Effector memory CD4-positive, alpha-beta T cell (primary cell): Measurements from ENCODE around the gene ZNF398.
A peak's percentile ranks its signal among the peaks of the same experiment; 100 is the strongest.

ENCODE experiments used
- DNase-seq, 3 donors: peaks; one replicate each; pipeline ENCODE4 v3.0.0-alpha.2; 2020
- H3K27ac ChIP-seq: 2 replicates; pipeline ENCODE4 v1.7.0; 2013; ENCODE audit warnings: mild to moderate bottlenecking, low read length, moderate library complexity; ENCODE audit not compliant: insufficient read depth, poor library complexity, severe bottlenecking
- H3K27me3 ChIP-seq: replicated peaks from 2 replicates; pipeline ENCODE4 v1.7.0; 2013; ENCODE audit warnings: mild to moderate bottlenecking, low read length; ENCODE audit not compliant: insufficient read depth, control insufficient read depth, poor library complexity, severe bottlenecking
- H3K36me3 ChIP-seq: 2 replicates; pipeline ENCODE4 v1.7.0; 2013; ENCODE audit warnings: mild to moderate bottlenecking, low read length, moderate library complexity; ENCODE audit not compliant: control insufficient read depth, insufficient read depth
- H3K4me1 ChIP-seq: 2 replicates; pipeline ENCODE4 v1.7.0; 2013; ENCODE audit warnings: low read length, mild to moderate bottlenecking; ENCODE audit not compliant: control insufficient read depth, insufficient read depth, poor library complexity, severe bottlenecking
- H3K4me3 ChIP-seq: 2 replicates; pipeline ENCODE4 v1.7.0; 2013; ENCODE audit warnings: low read length, low read depth, mild to moderate bottlenecking; ENCODE audit not compliant: insufficient read depth, poor library complexity, severe bottlenecking
- H3K9me3 ChIP-seq: 2 replicates; pipeline ENCODE4 v1.7.0; 2013; ENCODE audit warnings: mild to moderate bottlenecking, low read length, moderate library complexity; ENCODE audit not compliant: control insufficient read depth

Gene ZNF398

DNA sequence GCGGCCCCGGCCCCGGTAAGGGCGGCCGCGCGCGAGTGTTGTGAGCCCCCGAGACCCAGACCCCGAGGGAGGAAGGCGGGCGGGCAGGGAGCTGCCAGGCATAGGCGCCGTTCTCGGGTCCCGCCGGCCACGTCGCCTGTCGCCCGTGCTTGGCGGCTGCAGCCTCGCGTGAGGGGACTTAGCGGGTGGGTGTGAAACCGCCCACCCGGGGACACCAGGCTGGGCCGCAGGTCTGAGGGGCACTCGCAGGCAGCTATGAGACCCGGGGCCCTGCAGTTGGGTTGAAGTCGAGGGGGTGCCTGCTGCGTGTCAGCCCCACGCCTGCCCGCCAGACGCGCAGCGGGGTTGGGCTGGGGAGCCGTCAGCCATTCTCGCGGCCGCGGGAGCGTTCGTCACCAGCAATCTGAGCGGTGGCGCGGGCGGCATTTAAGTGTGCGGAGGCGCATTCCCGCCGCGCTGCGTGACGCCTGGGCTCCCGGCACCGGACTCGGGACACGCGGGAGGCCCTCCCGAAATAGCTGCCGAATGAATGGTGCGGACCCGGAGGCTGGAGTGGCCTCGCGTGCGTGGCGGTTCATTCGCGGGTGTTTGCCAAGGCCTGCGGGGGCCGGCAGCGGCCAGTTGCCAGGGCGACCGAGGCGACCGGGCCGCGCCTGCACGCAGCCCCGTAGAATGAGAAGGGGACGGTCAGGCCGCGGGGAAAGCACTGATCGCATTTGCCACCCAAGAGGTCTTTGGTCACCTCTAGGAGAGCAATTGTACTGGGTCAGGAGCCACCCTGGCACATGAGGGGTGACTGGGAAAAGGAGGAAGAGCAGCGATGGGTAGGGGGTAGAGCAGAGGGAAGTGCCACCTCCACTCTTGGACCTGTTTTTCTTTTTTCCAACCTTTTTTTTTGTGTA lies 750 bp downstream of the ZNF398 start:
- no peaks in the 10 kb centered on the region for H3K36me3 ChIP-seq
- peak overlapping the region; percentile 74 for H3K27ac ChIP-seq
- peak overlapping the region; percentile 79 for H3K4me3 ChIP-seq
- peak; percentile 41 to 58 (median 49) for DNase-seq
- no peaks in the 10 kb centered on the region for H3K27me3 ChIP-seq
- no peaks in the 10 kb centered on the region for H3K9me3 ChIP-seq
- peaks cover 12% of the 10 kb centered on the region for H3K4me1 ChIP-seq

DNA sequence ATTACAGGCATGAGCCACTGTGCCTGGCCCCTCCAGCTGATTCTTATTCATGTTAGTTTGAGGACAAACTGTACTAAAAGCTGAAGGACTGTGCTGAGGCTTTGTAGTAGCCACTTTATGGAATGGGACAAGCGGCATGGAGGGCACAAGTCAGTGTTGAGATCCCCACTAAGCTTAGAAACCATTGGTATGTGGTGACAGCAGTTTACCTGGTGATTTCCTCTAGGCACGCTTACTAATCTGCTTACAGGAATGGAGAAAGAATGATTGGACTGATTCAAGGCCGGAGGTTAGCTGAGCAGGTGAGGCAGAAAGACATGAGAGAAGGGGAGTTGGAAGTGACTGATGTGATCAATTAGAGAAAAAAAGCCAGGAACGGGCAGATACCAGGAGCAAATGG lies 3.7 kb downstream of the ZNF398 start:
- Histone ChIP-seq H3K4me1 (peaks cover 6% of the 10 kb centered on the region), H3K27ac (no peak overlapping the region), H3K9me3 (no peaks in the 10 kb centered on the region), H3K4me3 (no peak overlapping the region), H3K36me3 (peaks cover 11% of the 10 kb centered on the region), H3K27me3 (no peaks in the 10 kb centered on the region)
- no peak for DNase-seq

DNA sequence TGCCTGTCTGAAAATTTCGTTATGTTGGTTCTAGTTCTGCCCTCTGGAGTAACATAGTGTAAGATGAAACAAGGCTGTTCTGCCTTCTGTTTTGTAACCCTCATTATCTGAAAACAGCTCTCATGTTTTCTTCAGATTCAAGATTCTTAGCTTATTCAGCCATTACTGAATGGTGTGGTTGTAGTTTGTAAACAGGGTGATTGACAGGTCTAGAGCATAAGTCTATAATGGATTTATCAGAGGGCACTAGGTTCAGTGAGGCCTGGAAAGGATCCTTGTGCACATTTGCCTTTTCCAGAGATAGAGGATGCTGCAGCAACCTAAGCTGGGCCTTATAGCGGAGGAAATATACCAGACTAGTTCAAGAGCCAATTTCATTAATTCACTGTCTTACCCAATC lies 6.1 kb downstream of the ZNF398 start:
- no peak for DNase-seq
- peaks cover 12% of the 10 kb centered on the region for H3K36me3 ChIP-seq
- H3K27ac ChIP-seq = no peak overlapping the region
- H3K4me3 ChIP-seq = no peak overlapping the region
- H3K27me3 ChIP-seq = no peaks in the 10 kb centered on the region
- peaks cover 3% of the 10 kb centered on the region for H3K4me1 ChIP-seq
- H3K9me3 ChIP-seq = no peaks in the 10 kb centered on the region

DNA sequence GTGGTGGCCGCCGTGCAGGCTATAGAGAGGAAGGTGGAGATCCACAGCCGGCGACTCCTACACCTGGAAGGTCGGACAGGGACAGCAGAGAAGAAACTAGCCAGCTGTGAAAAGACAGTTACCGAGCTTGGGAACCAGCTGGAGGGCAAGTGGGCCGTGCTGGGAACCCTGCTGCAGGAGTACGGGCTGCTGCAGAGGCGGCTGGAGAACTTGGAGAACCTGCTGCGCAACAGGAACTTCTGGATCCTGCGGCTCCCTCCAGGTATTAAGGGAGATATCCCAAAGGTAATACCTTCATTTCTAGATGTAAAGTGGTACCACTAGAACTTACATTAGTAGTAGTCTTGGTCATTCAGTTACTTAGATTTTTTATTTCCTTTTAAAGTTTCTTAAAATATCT lies 6.8 kb downstream of the ZNF398 start:
- peaks cover 12% of the 10 kb centered on the region for H3K36me3 ChIP-seq
- H3K27me3 ChIP-seq = no peaks in the 10 kb centered on the region
- H3K4me3 ChIP-seq = no peak overlapping the region

DNA sequence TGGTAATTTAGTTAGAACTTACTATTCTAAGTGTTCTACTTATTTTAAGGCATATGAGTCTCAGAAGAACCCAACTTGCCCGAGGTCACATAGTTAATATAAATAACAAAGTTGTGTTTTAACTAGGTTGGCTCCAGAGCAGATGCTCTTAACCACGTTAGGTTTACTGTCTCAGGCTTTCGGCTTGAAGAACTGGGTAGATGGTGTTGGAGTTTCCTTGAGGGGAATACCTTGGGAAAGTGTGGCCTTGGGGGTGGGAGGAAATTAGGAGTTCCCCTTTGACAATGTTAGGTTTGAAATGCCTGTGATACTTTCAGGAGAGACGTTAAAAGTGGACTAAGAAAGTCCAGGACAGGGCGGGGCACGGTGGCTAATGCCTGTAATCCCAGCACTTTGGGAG lies 9.6 kb downstream of the ZNF398 start:
- peaks cover 18% of the 10 kb centered on the region for H3K36me3 ChIP-seq
- no peak overlapping the region for H3K27ac ChIP-seq
- no peak overlapping the region for H3K4me3 ChIP-seq
- no peaks in the 10 kb centered on the region for H3K4me1 ChIP-seq
- no peaks in the 10 kb centered on the region for H3K9me3 ChIP-seq
- no peaks in the 10 kb centered on the region for H3K27me3 ChIP-seq
- no peak for DNase-seq

More for the DNA sequence above, 6.8 kb downstream of the ZNF398 start:
- Histone ChIP-seq H3K27ac (no peak overlapping the region), H3K9me3 (no peaks in the 10 kb centered on the region), H3K4me1 (no peaks in the 10 kb centered on the region)
- no peak for DNase-seq

DNA sequence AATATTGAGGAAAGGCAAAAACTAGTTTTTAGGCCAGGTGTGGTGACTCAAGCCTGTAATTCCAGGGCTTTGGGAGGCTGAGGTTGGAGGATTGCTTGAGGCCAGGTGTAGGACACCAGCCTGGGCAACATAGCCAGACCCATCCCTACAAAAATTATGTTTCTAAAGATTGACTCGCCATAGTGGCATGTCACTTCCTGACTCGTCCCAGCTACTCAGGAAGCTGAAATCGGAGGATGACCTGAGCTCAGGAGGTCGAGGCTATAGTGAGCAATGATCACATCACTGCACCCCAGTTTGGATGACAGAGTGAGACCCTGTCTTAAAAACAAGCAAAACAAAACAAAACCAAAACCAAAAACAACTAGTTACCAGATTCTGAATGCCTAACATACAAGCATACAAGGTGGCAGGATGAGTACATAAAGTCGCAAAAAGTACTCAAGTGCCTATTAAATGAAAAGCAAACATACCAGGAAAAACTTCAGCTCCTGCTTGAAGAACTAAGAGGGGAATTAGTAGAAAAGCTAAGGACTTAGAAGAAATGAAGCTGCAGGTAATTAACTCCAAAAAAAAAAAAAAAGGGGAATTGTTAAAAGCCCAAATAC lies 14.1 kb downstream of the ZNF398 start:
- DNase-seq = no peak
- Histone ChIP-seq H3K27me3 (no peaks in the 10 kb centered on the region), H3K4me1 (no peaks in the 10 kb centered on the region), H3K27ac (no peak overlapping the region), H3K9me3 (no peaks in the 10 kb centered on the region), H3K36me3 (peaks cover 10% of the 10 kb centered on the region), H3K4me3 (no peak overlapping the region)

DNA sequence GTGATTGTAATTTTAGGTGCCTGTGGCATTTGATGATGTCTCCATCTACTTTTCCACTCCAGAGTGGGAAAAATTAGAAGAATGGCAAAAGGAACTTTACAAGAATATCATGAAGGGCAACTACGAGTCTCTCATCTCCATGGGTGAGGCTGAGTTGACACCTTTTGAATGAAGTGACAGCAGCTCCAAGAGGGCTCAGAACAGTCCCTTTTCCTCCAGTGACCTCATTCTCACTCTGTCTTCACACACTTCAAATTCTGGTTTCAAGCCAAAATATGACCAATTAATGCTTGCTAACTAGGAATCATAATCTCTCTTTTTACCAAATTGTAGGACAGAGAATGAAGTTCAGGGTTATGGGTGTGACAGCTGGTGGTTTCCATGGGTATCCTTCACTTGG lies 18.9 kb downstream of the ZNF398 start:
- no peaks in the 10 kb centered on the region for H3K9me3 ChIP-seq

DNA sequence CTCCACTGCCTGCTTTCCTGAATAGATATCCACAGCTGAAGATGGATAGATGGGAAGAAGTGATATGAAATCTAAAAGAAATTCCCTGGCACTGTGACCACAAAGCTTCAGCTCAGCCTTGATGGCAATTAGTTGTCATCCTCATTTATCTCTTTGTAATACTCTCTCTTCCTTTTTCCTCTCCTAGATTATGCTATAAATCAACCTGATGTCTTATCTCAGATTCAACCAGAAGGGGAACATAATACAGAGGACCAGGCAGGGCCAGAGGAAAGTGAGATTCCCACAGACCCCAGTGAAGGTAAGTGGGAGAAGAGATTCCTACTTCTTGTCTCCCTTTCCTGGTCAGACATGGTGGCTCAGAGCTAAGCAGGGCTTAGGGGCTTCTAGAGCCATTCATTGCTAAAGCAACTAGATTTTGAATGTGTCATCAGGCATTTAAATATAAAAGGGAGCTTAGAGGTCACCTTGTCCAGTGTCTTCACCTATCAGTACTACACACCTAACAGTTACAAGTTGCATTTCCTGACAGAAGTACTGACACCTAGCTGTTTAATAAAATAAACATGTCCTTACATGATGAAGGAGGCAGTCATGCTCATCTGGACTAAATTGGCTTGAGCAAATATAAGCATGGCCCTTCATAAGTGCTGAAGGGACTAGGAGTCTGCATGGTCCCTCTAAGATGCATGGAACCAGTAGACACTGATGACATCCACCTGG lies 19.5 kb downstream of the ZNF398 start:
- Histone ChIP-seq H3K4me3 (no peak overlapping the region), H3K27ac (no peak overlapping the region), H3K4me1 (no peaks in the 10 kb centered on the region), H3K36me3 (peaks cover 34% of the 10 kb centered on the region), H3K27me3 (no peaks in the 10 kb centered on the region), H3K9me3 (no peaks in the 10 kb centered on the region)
- DNase-seq = no peak

More for the DNA sequence above, 18.9 kb downstream of the ZNF398 start:
- DNase-seq = no peak
- H3K27ac ChIP-seq = no peak overlapping the region
- no peaks in the 10 kb centered on the region for H3K27me3 ChIP-seq
- no peaks in the 10 kb centered on the region for H3K4me1 ChIP-seq
- H3K36me3 ChIP-seq = peaks cover 32% of the 10 kb centered on the region
- no peak overlapping the region for H3K4me3 ChIP-seq

DNA sequence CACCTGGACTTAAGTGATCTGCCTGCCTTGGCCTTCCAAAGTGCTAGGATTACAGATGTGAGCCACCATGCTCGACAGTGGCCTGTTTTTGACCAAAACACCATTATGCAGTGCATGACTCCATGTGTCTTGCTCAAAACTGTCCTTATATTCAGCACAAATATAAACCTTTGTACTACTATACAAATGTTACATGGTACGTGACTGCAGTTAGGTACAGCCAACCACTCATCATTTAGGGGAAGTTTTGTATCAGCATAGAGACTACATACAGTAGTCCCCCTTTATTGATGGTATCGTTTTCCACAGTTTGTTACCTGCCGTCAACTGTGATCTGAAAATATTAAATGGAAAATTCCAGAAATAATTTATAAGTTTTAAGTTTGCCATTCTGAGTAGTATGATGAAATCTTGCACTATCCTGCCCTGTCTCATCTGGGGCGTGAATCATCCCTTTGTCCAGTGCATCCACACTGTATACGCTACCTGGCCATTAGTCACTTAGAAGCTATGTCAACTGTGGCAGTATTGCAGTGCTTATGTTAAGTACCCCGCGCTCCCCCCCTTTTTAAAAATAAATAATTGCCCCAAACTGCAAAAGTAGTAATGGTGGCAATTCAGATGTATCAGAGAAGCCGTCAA lies 24.8 kb downstream of the ZNF398 start:
- no peak overlapping the region for H3K27ac ChIP-seq
- H3K9me3 ChIP-seq = no peaks in the 10 kb centered on the region
- no peaks in the 10 kb centered on the region for H3K4me1 ChIP-seq
- no peak for DNase-seq
- H3K36me3 ChIP-seq = peaks cover 43% of the 10 kb centered on the region
- no peaks in the 10 kb centered on the region for H3K27me3 ChIP-seq
- H3K4me3 ChIP-seq = no peak overlapping the region
